Fibroblast of peridontal ligament (primary cell): ENCODE data around the gene GNB2.
"Not testable (repeated sequence)": the region's sequence is repeated elsewhere in the genome, so short reads cannot be mapped to it uniquely, and the experiment has no call there.

Experiments used
- DNase-seq: peaks from one replicate; pipeline ENCODE4 v3.0.0-alpha.2; 2010; ENCODE audit errors: extremely low read depth

GNB2 gene

GRCh38 chr7:100694098-100694745 lies 20.7 kb downstream of the GNB2 start, which contains the start of gene GIGYF1:
Gene GIGYF1 (minus strand): TSS chr7:100694250. CDS start chr7:100688238, 6,012 bp downstream.
- peak; percentile 48 for DNase-seq

- DNase-seq, result no peak
These were observed 22.6 kb downstream of the GNB2 start for GRCh38 chr7:100696123-100696521.

- no peak for DNase-seq
These were observed 25.5 kb downstream of the GNB2 start for GRCh38 chr7:100699018-100699417.

GRCh38 chr7:100701089-100701488 lies 27.5 kb downstream of the GNB2 start:
- not testable (repeated sequence) for DNase-seq

GRCh38 chr7:100705320-100705752 lies 31.8 kb downstream of the GNB2 start:
- peak; percentile 62 for DNase-seq

- peak; percentile 97 for DNase-seq
These were observed 32.5 kb downstream of the GNB2 start, which contains the start of gene POP7 for GRCh38 chr7:100705753-100706671. Gene POP7 (plus strand): TSS chr7:100706121. CDS start chr7:100706831, 710 bp downstream.

- DNase-seq, result no peak
These were observed 33.3 kb downstream of the GNB2 start for GRCh38 chr7:100706672-100707311.

GRCh38 chr7:100708395-100708794 lies 34.9 kb downstream of the GNB2 start:
- DNase-seq, result no peak

- no peak for DNase-seq
These were observed 36.9 kb downstream of the GNB2 start for GRCh38 chr7:100710452-100710851.

GRCh38 chr7:100711369-100711768 lies 37.8 kb downstream of the GNB2 start:
- no peak for DNase-seq

- no peak for DNase-seq
These were observed 41.2 kb downstream of the GNB2 start for GRCh38 chr7:100714725-100715124.

GRCh38 chr7:100717073-100717472 lies 43.5 kb downstream of the GNB2 start:
- not testable (repeated sequence) for DNase-seq

GRCh38 chr7:100719523-100720278 lies 46.2 kb downstream of the GNB2 start:
- peak; percentile 78 for DNase-seq

GRCh38 chr7:100720279-100720670 lies 46.7 kb downstream of the GNB2 start, which contains the start of gene EPO:
Gene EPO (plus strand): TSS chr7:100720468. CDS start chr7:100720981, 513 bp downstream.
- DNase-seq, result no peak

GRCh38 chr7:100720671-100721504 lies 47.3 kb downstream of the GNB2 start:
- no peak for DNase-seq

GRCh38 chr7:100721505-100721812 lies 47.9 kb downstream of the GNB2 start:
- DNase-seq, result no peak

- no peak for DNase-seq
These were observed 49.1 kb downstream of the GNB2 start for GRCh38 chr7:100722480-100723212.

GRCh38 chr7:100723732-100724275 lies 50.3 kb downstream of the GNB2 start:
- DNase-seq, result no peak

GRCh38 chr7:100724364-100724763 lies 50.8 kb downstream of the GNB2 start:
- not testable (repeated sequence) for DNase-seq
